22Rv1 (cell line): ENCODE measurements around the gene P4HA2.

Experiments used
- ZFX ChIP-seq: fragments of 450-650 bp; IDR thresholded peaks from 2 replicates; pipeline ENCODE4 v1.6.1; 2017; ENCODE audit warnings: antibody characterized with exemption, borderline replicate concordance
- TF ChIP-seq, protein P1 (sequence below): fragments of 450-650 bp; IDR thresholded peaks from 2 replicates; pipeline ENCODE4 v1.5.1; 2017; ENCODE audit warnings: mild to moderate bottlenecking

DNA sequence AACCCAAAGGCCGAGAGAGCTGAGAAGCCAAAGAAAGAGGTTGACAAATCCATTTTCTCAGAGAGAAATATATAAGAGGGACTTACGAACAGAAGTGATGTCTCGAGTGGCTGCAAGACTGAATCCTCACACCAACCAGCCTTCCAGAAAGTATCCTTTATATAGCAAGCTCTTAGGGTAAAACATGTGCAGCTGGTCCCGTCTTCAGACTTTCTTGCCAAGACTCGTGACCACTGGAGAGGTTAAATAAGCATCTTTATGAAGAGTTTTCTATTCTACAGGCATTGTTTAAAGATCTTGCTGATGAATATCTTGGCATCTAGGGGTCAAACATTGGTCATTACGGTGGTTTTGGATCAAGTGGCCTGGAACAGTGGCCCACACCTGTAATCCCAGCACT is 49.6 kb upstream of the P4HA2 start:
- TF ChIP-seq, protein P1, sequence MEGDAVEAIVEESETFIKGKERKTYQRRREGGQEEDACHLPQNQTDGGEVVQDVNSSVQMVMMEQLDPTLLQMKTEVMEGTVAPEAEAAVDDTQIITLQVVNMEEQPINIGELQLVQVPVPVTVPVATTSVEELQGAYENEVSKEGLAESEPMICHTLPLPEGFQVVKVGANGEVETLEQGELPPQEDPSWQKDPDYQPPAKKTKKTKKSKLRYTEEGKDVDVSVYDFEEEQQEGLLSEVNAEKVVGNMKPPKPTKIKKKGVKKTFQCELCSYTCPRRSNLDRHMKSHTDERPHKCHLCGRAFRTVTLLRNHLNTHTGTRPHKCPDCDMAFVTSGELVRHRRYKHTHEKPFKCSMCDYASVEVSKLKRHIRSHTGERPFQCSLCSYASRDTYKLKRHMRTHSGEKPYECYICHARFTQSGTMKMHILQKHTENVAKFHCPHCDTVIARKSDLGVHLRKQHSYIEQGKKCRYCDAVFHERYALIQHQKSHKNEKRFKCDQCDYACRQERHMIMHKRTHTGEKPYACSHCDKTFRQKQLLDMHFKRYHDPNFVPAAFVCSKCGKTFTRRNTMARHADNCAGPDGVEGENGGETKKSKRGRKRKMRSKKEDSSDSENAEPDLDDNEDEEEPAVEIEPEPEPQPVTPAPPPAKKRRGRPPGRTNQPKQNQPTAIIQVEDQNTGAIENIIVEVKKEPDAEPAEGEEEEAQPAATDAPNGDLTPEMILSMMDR = no peak
- no peak for TF ChIP-seq ZFX
